Activated CD4-positive, alpha-beta T cell treated with anti-CD3 and anti-CD28 coated beads, Interleukin-2, amount 50 U/mL, for 24 hours (primary cell): ENCODE results near the gene NKTR.

Source experiments
- DNase-seq, 2 donors: peaks; one replicate each; pipeline ENCODE4 v3.0.0-alpha.2; 2020; ENCODE audit warnings: low read depth in 1 of 2, low spot score in 1 of 2

The NKTR gene

DNA sequence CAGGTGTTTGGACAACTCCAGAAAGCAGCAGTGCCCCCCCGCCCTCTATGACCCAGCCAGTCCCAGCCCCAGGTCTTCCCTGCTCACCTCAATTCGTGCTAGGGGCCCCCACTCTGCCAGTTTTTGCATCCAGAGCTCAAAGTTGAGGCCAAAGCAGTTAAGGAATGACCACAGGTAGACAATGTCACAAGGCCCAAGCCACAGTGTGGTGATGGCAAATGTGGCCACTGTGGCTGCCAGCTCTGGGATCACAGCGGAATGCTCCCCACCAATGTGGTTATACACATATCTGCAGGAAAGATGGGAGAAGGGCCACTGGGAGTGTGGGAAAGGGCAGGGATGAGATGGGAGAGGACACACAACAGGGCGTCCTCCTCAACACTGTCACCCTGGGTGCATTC is 93.0 kb downstream of the NKTR start:
- no peak for DNase-seq

DNA sequence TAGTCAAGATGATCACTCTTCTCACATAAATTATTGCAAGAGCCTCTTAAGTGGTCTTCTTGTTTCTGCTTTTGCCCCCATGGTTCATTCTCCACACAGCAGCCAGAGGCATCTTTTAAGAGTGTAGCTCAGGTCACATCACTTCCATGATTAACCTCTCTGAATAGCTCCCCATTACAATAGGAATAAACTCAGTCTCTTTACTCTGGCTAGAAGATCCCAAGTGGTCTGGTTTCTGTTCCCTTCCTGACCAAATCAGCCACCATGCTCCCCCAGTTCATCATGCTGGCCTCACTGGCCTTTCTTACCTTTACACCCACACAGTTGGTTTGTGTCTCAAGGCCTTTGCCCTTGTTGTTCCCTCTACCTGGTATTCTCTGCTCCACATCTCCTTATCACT is 93.9 kb downstream of the NKTR start:
- no peak for DNase-seq

DNA sequence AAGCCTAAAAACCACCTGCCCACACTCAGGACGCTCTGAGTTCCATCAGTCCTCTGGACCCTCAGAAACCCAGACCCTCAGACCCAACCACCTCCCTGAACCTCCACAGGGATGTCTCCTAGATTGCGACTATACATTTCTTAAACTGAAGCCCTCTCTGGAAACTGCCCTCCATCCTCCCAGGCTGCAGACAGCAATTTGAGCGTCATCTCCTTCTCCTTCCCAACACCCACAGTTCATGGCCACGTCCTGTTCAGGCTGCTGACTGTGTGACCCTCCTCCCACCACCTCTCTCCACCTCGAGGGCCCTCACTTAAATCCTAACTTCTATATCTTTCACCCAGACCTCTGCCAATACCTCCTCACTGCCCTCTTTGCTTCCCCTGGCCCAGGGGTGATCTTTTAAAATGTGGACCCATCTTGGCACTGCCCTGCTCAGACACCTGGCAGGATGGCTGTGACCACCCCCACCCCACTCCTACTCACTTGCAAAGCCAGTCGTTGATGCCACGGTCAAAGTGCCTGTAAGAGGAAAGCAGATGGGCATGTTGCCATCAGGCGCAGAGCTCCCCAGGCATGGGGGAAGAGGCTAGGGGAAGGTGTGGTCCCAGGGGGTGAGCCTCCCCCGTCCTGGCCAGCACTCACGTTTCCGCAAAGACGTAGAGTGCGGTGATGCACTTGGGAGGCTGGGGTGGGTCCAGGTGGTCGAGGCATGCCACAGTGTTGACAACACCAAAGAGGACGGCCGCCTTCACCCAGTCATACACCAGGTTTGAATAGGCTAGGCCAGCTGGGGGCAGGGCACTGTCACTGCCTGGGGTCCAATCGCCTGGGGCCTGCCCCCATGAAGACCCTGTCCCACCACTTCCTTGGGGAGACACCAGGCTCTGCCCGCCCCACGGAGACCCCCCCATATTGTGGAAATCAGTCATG is 96.1 kb downstream of the NKTR start:
- DNase-seq, result no peak

DNA sequence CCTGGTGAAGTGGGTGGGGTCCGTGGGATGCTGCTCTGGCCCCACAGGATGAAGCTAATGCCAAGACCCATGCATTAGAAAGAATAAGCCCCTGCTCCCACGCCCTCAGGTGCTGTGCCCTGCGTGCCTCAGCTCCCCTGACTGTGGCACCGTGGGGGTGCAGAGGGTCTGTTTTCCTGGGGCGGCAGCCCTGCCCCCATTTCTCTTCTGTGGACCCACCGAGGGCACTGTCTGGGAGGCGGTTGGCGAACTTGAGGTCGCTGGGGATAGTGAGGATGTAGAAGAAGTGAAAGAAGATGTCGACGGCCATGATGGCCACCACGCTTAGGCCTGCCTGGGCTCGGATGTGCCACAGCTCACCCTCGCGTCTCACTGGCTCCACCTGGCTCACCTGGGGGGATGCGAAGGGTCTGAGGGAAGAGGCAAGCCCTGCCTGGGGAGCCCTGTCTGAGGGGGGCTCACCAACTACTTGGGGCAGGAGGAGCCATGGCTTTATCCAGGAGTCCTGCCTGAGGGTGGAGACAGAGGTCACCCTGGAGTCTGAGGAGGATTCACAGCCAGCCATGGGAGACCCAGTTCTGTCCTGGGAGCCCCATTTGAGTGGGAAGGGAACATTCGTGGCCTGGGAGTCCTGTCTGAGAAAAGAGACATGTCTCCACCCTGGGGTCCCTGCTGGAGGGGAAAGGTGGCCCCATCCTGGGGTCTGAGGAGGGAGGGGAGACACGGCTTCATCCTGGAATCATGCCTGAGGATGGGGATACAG is 97.0 kb downstream of the NKTR start:
- DNase-seq, result no peak
